IPS-18c (cell line): ENCODE data around the gene TAS2R42.
A peak's percentile ranks its signal among the peaks of the same experiment; 100 is the strongest.

Experiments
- H3K4me3 ChIP-seq: 2 replicates; pipeline ENCODE4 v1.7.0; 2013; ENCODE audit warnings: low read depth, mild to moderate bottlenecking, low read length, moderate library complexity; ENCODE audit not compliant: insufficient read depth
- H3K9me3 ChIP-seq: one replicate; pipeline ENCODE4 v1.6.1; 2013; ENCODE audit warnings: mild to moderate bottlenecking, low read length, moderate library complexity; ENCODE audit not compliant: control insufficient read depth, insufficient read depth

The TAS2R42 gene

GRCh38 chr12:11186837-11187236, at the start of gene TAS2R42:
Gene TAS2R42, minus strand, starts transcription at chr12:11186937. Its CDS starts 0 bp downstream, at chr12:11186937.
- H3K4me3 ChIP-seq, result no peak within 1 kb of the TSS
- H3K9me3 ChIP-seq, result no peaks in the 10 kb centered on the region

DNA sequence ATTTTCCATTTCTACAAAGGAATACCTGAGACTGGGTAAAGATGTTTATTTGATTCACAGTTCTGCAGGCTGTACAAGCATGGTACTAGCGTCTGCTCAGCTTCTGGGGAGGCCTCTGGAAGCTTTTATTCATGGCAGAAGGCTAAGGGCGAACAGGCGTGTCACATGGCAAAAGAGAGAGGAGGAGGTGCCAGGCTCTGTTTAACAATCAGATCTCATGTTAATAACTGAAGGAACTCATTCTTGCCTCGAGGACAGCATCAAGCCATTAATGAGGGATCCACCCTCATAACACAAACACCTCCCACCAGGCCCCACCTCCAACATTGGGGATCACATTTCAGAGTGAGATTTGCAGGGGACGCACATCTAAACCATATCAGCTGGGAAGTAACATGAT, 46.8 kb upstream of the TAS2R42 start:
- no peaks in the 10 kb centered on the region for H3K9me3 ChIP-seq
- no peak overlapping the region for H3K4me3 ChIP-seq

DNA sequence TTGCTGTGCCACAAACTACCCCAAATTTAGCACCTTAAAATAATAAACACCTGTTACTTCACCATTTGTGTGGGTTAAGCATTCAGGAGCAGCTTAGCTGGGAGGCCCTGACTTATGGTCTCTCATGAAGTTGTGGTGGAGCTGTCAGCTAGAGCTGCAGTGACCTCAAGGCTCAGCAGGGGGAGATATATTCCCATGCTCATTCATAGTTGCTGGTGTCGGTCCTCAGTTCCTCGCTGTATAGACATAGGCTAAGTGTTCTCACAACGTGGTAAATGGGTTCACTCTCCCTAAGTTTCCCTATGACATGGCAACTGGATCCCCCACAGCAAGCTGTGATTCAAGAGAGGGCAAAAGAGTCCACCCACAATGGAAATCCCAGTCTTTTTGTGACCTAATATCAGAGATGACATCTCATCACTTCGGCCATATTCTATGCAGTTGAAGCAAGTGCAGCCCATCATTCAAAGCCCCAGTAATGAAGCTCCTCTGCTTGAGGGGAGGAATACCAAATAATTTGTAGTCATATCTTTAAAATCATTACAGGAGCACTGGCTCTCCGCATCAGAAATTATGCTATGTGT, 41.7 kb upstream of the TAS2R42 start:
- H3K9me3 ChIP-seq, result no peaks in the 10 kb centered on the region
- H3K4me3 ChIP-seq, result no peak overlapping the region

- H3K4me3 ChIP-seq, result no peak overlapping the region
- H3K9me3 ChIP-seq, result no peaks in the 10 kb centered on the region
Measured at GRCh38 chr12:11227373-11227772, 40.6 kb upstream of the TAS2R42 start.

DNA sequence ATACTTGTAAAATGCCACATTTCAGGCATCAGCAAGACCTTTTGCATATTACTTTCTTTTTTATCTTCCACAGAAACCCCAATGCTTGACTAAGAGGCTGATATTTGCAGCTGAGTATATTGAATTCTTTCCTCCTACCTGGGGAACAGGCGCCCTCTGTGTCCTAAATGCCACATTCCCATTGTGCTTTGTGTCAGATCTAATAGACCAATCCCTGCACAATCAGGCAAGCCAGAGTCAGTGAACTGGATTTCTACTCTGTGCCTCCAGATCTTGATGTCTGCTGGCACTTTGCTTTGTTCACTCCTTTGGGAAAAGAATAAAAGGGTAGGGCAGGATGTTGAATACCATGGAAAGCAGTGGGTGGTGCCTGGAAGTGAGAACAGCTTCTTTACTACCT, 22.4 kb upstream of the TAS2R42 start:
- Histone ChIP-seq H3K9me3 (no peaks in the 10 kb centered on the region), H3K4me3 (no peak overlapping the region)

DNA sequence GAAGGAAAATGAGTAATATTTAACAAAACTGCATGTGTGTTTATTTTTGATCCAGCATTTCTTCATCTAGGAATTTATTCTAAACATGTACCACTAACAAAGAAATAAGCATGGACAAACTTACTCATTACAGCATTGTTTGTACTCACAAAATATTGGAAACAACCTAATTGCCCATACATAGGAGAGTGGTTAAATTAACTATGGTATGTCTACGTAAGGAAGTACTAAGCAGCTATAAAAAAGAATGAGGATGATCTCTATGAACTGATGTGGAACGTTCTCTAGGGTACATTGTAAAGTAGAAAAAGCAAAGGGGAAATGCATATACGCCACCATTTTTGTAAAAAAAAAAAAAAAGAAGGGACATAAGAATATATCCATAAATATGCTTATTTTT, 17.4 kb upstream of the TAS2R42 start:
- H3K4me3 ChIP-seq, result no peak overlapping the region
- H3K9me3 ChIP-seq, result no peaks in the 10 kb centered on the region

DNA sequence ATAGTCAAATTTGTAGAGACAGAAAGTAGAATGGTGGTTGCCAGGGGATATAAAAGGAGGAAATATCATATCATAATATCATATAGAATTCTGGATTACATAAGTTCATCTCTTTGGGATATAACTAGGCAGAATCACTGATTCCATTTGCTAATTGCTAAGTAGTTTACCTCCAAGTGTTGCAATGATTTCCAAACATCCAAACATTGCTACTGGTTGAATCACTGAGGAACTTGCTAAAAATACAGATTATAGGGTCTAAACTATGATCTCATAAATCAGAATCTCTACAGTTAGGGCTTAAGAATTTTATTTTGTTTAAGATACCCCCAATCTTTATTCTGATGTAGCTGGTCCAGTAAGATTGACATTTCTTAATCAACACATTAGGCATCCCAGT, 16.1 kb upstream of the TAS2R42 start:
- no peaks in the 10 kb centered on the region for H3K9me3 ChIP-seq
- H3K4me3 ChIP-seq, result no peak overlapping the region

- no peak overlapping the region for H3K4me3 ChIP-seq
- no peaks in the 10 kb centered on the region for H3K9me3 ChIP-seq
Measured at GRCh38 chr12:11183011-11183410, 3.7 kb downstream of the TAS2R42 start.

- no peak overlapping the region for H3K4me3 ChIP-seq
- H3K9me3 ChIP-seq, result no peaks in the 10 kb centered on the region
Measured at GRCh38 chr12:11182529-11182928, 4.2 kb downstream of the TAS2R42 start.

DNA sequence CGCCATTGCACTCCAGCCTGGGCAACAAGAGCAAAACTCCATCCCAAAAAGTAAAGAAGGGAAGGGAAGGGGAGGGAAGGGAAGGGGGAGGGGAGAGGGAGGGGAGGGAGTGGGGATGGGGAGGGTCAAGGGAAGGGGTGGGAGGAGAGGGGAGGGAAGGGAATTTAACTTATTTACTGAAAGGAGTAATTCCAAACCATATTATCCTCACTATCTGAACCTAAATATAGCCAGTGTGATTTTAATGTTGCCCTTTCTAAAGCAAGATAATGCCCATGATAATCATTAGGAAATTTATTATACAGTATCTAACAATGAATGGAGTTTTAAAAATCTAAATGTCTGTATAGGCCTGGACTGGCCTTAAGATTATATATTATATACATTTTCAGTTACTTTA, 8.5 kb downstream of the TAS2R42 start:
- Histone ChIP-seq H3K4me3 (no peak overlapping the region), H3K9me3 (no peaks in the 10 kb centered on the region)

- H3K4me3 ChIP-seq, result no peak overlapping the region
- no peaks in the 10 kb centered on the region for H3K9me3 ChIP-seq
Measured at GRCh38 chr12:11174022-11174421, 12.7 kb downstream of the TAS2R42 start.

DNA sequence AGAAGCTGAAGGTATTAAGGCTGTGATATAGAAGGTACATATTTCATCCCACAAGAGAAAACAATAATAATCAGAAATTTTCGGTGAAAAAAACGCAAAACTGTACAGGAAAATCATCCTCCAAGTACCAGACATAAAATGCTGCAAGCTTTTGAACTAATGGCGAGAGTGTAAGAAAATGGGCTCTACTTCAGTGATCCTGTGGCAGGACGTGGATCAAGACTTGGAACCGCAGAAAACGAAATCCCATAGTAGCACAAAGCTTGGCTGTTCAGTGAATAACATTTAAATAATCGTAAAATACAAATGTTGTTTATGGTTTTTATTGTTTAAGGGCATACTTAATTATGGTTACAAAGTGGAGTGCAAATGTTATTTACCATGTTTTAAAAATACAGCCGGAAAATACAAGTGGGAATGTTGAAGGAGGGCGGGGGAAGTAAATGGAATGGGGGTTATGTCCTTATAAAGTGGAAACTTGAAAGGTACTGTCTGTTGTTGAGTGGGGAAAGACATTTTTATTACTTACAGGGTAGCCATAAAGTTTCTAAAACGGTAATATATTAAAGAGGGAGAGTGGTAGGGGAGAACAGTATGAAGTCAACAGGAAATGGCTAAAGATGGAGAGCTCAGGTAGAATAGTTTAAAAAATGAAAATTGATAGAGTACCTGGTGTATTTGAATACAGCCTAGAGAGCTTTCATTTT, 14.6 kb downstream of the TAS2R42 start:
- no peaks in the 10 kb centered on the region for H3K9me3 ChIP-seq
- H3K4me3 ChIP-seq, result peak overlapping the region; percentile 99

DNA sequence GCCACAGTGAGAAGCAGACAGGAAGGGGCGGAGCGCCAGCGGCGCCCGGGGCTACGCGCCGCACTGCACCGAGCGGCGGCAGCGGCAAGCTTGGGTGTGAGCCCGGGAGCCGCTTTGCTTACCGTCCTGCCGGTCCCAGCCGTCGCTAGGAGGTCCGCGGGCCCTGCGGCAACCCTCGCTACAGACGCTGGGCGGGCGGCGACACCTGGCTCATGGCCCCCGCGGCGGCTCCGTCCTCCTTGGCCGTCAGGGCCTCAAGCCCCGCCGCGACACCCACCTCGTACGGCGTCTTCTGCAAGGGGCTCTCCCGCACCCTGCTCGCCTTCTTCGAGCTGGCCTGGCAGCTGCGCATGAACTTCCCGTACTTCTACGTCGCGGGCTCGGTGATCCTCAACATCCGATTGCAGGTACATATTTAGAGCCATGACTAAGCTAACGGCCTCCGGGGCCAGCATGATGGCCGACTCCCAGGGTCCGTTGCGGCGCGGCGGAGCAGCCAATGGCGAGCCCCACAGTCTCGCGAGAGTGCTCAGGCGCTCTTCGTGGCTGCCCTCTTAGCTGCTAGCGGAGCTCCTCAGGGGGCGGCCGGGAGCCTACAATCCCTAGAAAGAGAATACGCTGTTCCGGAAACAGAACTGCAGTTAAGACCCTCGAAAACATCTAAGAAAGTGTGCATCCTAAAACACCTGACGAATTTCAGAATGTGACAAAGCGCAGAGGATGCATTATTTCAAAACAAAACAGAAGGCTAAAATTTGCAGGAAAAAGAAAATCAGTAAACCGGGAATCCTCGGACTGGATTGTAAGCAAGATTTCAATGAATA, 15.4 kb downstream of the TAS2R42 start, which contains the start of gene SMIM10L1:
Gene SMIM10L1 (plus strand): TSS at position 50 of the 824 bp plus-strand sequence. CDS start 163 bp downstream, at position 213.
- Histone ChIP-seq H3K4me3 (peak within 1 kb of the TSS; percentile 99), H3K9me3 (no peaks in the 10 kb centered on the region)

DNA sequence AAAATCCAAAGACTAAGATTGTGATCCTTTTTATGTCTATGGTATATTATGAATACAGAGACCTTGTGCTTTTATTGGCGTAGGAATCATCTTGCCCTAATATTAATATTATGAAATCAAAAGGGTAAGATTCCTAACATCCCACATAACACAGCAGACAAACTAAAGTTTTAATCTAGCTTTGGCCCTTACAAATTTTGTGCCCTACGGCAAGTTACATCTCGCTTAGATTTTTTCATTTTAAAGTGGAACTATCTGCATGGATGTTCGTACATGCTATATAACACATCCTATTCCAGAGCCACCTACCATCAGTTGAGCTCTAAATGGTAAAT, 16.0 kb downstream of the TAS2R42 start:
- Histone ChIP-seq H3K4me3 (peak overlapping the region; percentile 99), H3K9me3 (no peaks in the 10 kb centered on the region)

DNA sequence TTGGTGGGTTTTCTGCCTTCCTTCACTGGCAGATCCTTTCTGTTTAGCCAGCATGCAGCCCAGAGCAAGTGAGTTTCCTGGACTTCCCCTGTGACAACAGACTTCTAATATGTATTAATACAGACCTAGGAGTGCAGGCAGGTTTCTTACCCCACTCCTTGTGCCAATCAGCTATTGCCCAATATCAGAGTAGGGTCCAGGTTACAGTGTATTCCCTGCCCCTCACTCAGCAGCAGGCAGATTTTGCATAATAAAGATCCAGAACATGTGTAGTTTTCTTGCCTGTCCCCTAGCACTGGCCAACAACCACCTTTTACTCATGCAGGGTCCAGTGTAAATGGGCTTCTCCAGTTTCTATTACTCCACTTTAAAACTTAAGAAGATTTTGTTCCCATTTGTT, 20.4 kb downstream of the TAS2R42 start:
- no peaks in the 10 kb centered on the region for H3K9me3 ChIP-seq
- H3K4me3 ChIP-seq, result no peak overlapping the region

DNA sequence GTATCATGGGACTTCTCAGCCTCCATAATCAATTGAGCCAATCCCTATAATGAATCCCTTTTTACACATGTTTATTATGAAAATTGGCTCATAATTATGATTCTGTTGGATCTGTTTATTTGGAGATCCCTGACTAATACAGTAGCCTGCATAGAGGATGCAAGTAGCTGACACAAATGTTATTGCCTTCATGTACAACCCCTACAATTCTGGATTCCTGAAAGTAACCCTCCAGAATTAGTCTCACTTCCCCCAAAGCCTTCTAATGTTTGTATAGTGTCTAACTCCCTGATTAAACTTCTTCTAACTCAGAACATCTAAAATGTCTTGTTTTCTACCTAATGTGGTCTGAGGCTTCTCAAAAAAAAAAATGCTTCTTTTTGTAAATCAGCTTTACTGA, 22.4 kb downstream of the TAS2R42 start:
- H3K4me3 ChIP-seq, result no peak overlapping the region
- no peaks in the 10 kb centered on the region for H3K9me3 ChIP-seq

- Histone ChIP-seq H3K9me3 (no peaks in the 10 kb centered on the region), H3K4me3 (no peak overlapping the region)
Measured at GRCh38 chr12:11162502-11162901, 24.2 kb downstream of the TAS2R42 start.

GRCh38 chr12:11158885-11159444, 27.8 kb downstream of the TAS2R42 start:
- no peak overlapping the region for H3K4me3 ChIP-seq
- H3K9me3 ChIP-seq, result no peaks in the 10 kb centered on the region
